ENCODE results near the gene ZNF32. TPM values are rescaled to one million over a fixed set of nuclear protein-coding genes. Genes with fewer than 3 reads are reported as not detected.

ZNF32 gene
- total RNA-seq, result 19.4 and 24.8 TPM in 2 replicates

GRCh38 chr10:43648398-43649184, at the start of gene ZNF32:
ZNF32 (minus strand) TSS chr10:43648881; CDS start chr10:43646133, 2,748 bp downstream.

GRCh38 chr10:43606323-43607198, 42.1 kb downstream of the ZNF32 start, which contains the start of gene ZNF485:
ZNF485 (plus strand) TSS chr10:43606438; CDS start chr10:43607051, 613 bp downstream.

Other genes with a start within 250 kb of the ZNF32 start
- gene HNRNPF, start 239.7 kb downstream of the ZNF32 start, total RNA-seq, result 170 and 175 TPM in 2 replicates
- gene ZNF487, start 211.8 kb downstream of the ZNF32 start, total RNA-seq, result 4.4 and 10.1 TPM in 2 replicates
- gene ZNF239, start 74.3 kb downstream of the ZNF32 start, total RNA-seq, result 5.9 and 7.5 TPM in 2 replicates
- 1.6 and 2.7 TPM in 2 replicates for gene ZNF485, start 42.4 kb downstream of the ZNF32 start, total RNA-seq